ENCODE data around the gene RALGDS. TPM values are rescaled to one million over a fixed set of nuclear protein-coding genes. Genes with fewer than 3 reads are reported as not detected.

Gene RALGDS
- total RNA-seq, 1 experiment from 2014 or later, result 36.1 TPM

- peak; percentile 16 for TF ChIP-seq POLR2AphosphoS5 (IDR thresholded peaks at IDR 0.05; ENCODE audit: low read depth, low read length)
- peak; percentile 22 for TF ChIP-seq TCF7L2 (IDR thresholded peaks at IDR 0.05; ENCODE audit: borderline replicate concordance, extremely low read depth, insufficient read depth, insufficient read length)
- TF ChIP-seq ZNF274 (IDR thresholded peaks at IDR 0.05; ENCODE audit: low read depth, low read length), result no peak
- 0 out of 2 replicates have a peak, but pooled peaks have one; percentile 48 for TF ChIP-seq ZFX (IDR thresholded peaks at IDR 0.05)
- no peak for TF ChIP-seq EGR1 (IDR thresholded peaks at IDR 0.05; ENCODE audit: low read depth)
Measured at GRCh38 chr9:133149130-133150015, 28.3 kb upstream of the RALGDS start (continued).

GRCh38 chr9:133148199-133149129 lies 27.4 kb upstream of the RALGDS start:
- no peaks in the 10 kb centered on the region for H3K9me3 ChIP-seq (ENCODE audit: control insufficient read depth in 1 of 2, insufficient read depth in 1 of 2, low read depth in 1 of 2, low read length in 2 of 2)
- BruUV-seq (replicated peaks), result no TSS peak
- no peaks in the 10 kb centered on the region; the same call in 1 of the 2 replicates for H4K20me1 ChIP-seq (ENCODE audit: insufficient read depth)
- CTCF ChIA-PET, result interaction anchor here (0.6 to 5.0 kb wide), 13 partner anchors 10 to 172 kb away, joined by 3 to 40 read pairs (median 4); no protein-coding TSS in a partner anchor
- peaks cover 49% of the 10 kb centered on the region for H3K79me2 ChIP-seq (ENCODE audit: insufficient read depth, low read length)
- ATAC-seq (peak; percentile 34), DNase-seq (ENCODE audit: low read depth, low spot score) (no peak)
- RAD21 ChIA-PET (ENCODE audit: low non-redundant PET in 1 of 2, low total read pairs in 2 of 2, uncharacterized antibody in 2 of 2, unreplicated experiment in 2 of 2), result interaction anchor here in 1 of 2 experiments (0.8 kb wide), 1 partner anchor 29 kb away, joined by 3 read pairs; no protein-coding TSS in a partner anchor
- H3K9me2 ChIP-seq (ENCODE audit: insufficient read depth), result no peaks in the 10 kb centered on the region
- peak overlapping the region; percentile 93 for H3K27ac ChIP-seq (ENCODE audit: low read depth, low read length)
- no peaks in the 10 kb centered on the region for H3K36me3 ChIP-seq (ENCODE audit: control insufficient read depth in 1 of 2, insufficient read depth in 2 of 2, low read length in 2 of 2)
- POLR2A ChIA-PET, result interaction anchor here (1.2 to 1.5 kb wide), 3 partner anchors 13 to 90 kb away, joined by 3 to 4 read pairs (median 3); no protein-coding TSS in a partner anchor
- peaks cover 16 to 50% of the 10 kb centered on the region in 2 experiments for H3K4me1 ChIP-seq (ENCODE audit: control insufficient read depth in 1 of 2, insufficient read depth in 2 of 2, low read length in 2 of 2)
- TF ChIP-seq ZFX (IDR thresholded peaks at IDR 0.05) (peak; percentile 81), CBX3 (IDR thresholded peaks at IDR 0.05; ENCODE audit: low read depth) (no peak)
- H3K9ac ChIP-seq (ENCODE audit: low read length), result peak overlapping the region; percentile 87
- no peak overlapping the region for H2AFZ ChIP-seq (ENCODE audit: low read depth, low read length, poor library complexity, severe bottlenecking)
- intact Hi-C loops (cut with micrococcal nuclease), result loop anchor here (2.0 kb wide), 1 partner anchor 28 kb away; the partner anchor contains the start of gene RALGDS
- peak overlapping the region; percentile 96 for H3K4me2 ChIP-seq (ENCODE audit: low read length)
- no peaks in the 10 kb centered on the region for H3K27me3 ChIP-seq (ENCODE audit: insufficient read depth, low read length)
- H3K4me3 ChIP-seq (replicated peaks in 1 of 2; ENCODE audit: low read depth in 1 of 2, low read length in 2 of 2), result peak overlapping the region; percentile 73 to 94
